ENCODE measurements around the gene DSPP. TPM values are rescaled to one million over a fixed set of nuclear protein-coding genes. Genes with fewer than 3 reads are reported as not detected.

The DSPP gene
- total RNA-seq, 1 experiment from 2014 or later = not detected

- Histone ChIP-seq H2BK5ac (ENCODE audit: insufficient read length, low read length) (no peak overlapping the region), H3K9me3 (ENCODE audit: control insufficient read depth, low read depth, low read length) (no peaks in the 10 kb centered on the region), H2AK5ac (ENCODE audit: insufficient read length, low read length) (no peak overlapping the region), H4K5ac (ENCODE audit: insufficient read length, low read depth, low read length) (no peak overlapping the region), H2BK20ac (ENCODE audit: low read depth, low read length, poor library complexity, severe bottlenecking) (no peak overlapping the region), H3K23me2 (ENCODE audit: insufficient read length, low read depth, low read length, poor library complexity, severe bottlenecking) (no peaks in the 10 kb centered on the region), H2AFZ (ENCODE audit: low read length) (no peak overlapping the region), H3K23ac (ENCODE audit: insufficient read length, low read depth, low read length) (no peak overlapping the region), H3K14ac (ENCODE audit: insufficient read depth, low read length) (no peak overlapping the region), H3K27ac (ENCODE audit: insufficient read length, low read depth, low read length) (no peak overlapping the region), H2BK120ac (ENCODE audit: low read depth, low read length, poor library complexity, severe bottlenecking) (no peak overlapping the region), H3K9ac (ENCODE audit: extremely low read depth, insufficient read length, low read length) (no peak overlapping the region), H3K56ac (ENCODE audit: insufficient read length, low read depth, low read length) (no peak overlapping the region), H4K20me1 (ENCODE audit: control insufficient read depth, insufficient read depth, insufficient read length) (no peaks in the 10 kb centered on the region), H3T11ph (ENCODE audit: low read length) (no peak overlapping the region), H3K27me3 (ENCODE audit: insufficient read depth, low read length) (no peaks in the 10 kb centered on the region), H3K79me2 (ENCODE audit: insufficient read depth, low read length) (no peaks in the 10 kb centered on the region), H3K4me1 (ENCODE audit: insufficient read depth, low read length) (no peaks in the 10 kb centered on the region), H2BK15ac (ENCODE audit: low read depth, low read length) (no peak overlapping the region), H3K18ac (ENCODE audit: insufficient read length, low read depth, low read length) (no peak overlapping the region), H4K8ac (replicated peaks; ENCODE audit: insufficient read length, low read depth, low read length) (no peak overlapping the region), H2BK12ac (ENCODE audit: insufficient read length, low read depth, low read length) (no peak overlapping the region), H3K4ac (ENCODE audit: low read depth, low read length) (no peak overlapping the region), H3K4me2 (ENCODE audit: insufficient read depth, insufficient read length, low read length) (no peak overlapping the region), H4K91ac (ENCODE audit: insufficient read length, low read depth, low read length) (no peak overlapping the region), H3K79me1 (ENCODE audit: insufficient read depth, low read depth, low read length, poor library complexity, severe bottlenecking) (no peaks in the 10 kb centered on the region)
- H3K4me3 Mint-ChIP-seq = no peak overlapping the region
- no peak for DNase-seq
- no peaks in the 10 kb centered on the region for H3K36me3 Mint-ChIP-seq (ENCODE audit: insufficient read depth in 1 of 3, low read depth in 3 of 3)
- peaks cover 2% of the 10 kb centered on the region in 2 experiments; a peak in 3 of 5 replicates for H3K9me3 Mint-ChIP-seq
- no peak overlapping the region for H3K27ac Mint-ChIP-seq
- TF ChIP-seq CTCF (conservative IDR thresholded peaks at IDR 0.05) = no peak
- H3K27me3 Mint-ChIP-seq (ENCODE audit: low read depth) = no peaks in the 10 kb centered on the region
- WGBS (ENCODE audit: extremely low coverage, insufficient read length, low lambda C conversion rate) = no CpG with 5 or more reads among the region's 2 CpGs
- no peaks in the 10 kb centered on the region for H3K4me1 Mint-ChIP-seq
Observed at GRCh38 chr4:87592124-87592523, 16.2 kb upstream of the DSPP start.
